HCT116 (cell line): Measurements from ENCODE around the gene SLC25A10. TPM values are rescaled to one million over a fixed set of nuclear protein-coding genes. Genes with fewer than 3 reads are reported as not detected.

Source experiments
- ATAC-seq: fragments of 200-7000 bp; cut with Tn5 transposase; 2 replicates; pipeline ENCODE4 v1.9.1; 2020; ENCODE audit warnings: mild to moderate bottlenecking, moderate library complexity
- BruUV-seq: library from RNA; stranded (reverse); fragments of 400-500 nt; replicated peaks from 2 replicates; lab custom pipeline; 2021; lab: Mats Ljungman, UMichigan
- CTCF ChIA-PET: fragments of 300-600 bp; sonication (Branson Sonifier 250); formaldehyde crosslinking; loops from one replicate; lab custom pipeline; 2021; ENCODE audit warnings: antibody characterized with exemption; lab: Charles Lee
- POLR2A ChIA-PET: fragments of 300-600, 350-600 bp; sonication (Branson Sonifier 250); formaldehyde crosslinking; loops from one replicate; lab custom pipeline; 2021; ENCODE audit warnings: antibody characterized with exemption; lab: Charles Lee
- RAD21 ChIA-PET, 2 experiments: fragments of 300-600 bp; sonication (Branson Sonifier 250); formaldehyde crosslinking; loops; one replicate each; lab custom pipeline; 2023; ENCODE audit warnings: low total read pairs in 2 of 2; ENCODE audit not compliant: uncharacterized antibody in 2 of 2, unreplicated experiment in 2 of 2, low non-redundant PET in 1 of 2; lab: Charles Lee
- DNase-seq: peaks from one replicate; pipeline ENCODE4 v3.0.0-alpha.2; 2010; ENCODE audit warnings: low read depth, low spot score
- H2AFZ ChIP-seq: fragments of 200-600 bp; shearing (Covaris generic), sonication (generic); 2 replicates; pipeline ENCODE4 v1.6.1; 2017; ENCODE audit warnings: low read depth, mixed run types, mixed read lengths, antibody characterized with exemption, low read length; ENCODE audit not compliant: poor library complexity, severe bottlenecking
- H3K27ac ChIP-seq: 2 replicates; pipeline ENCODE4 v1.5.1; 2012; ENCODE audit warnings: low read depth, low read length
- H3K27me3 ChIP-seq: fragments of 200-600 bp; sonication (generic); 2 replicates; pipeline ENCODE4 v1.6.1; 2016; ENCODE audit warnings: mixed run types, low read length, mixed read lengths; ENCODE audit not compliant: insufficient read depth
- H3K36me3 ChIP-seq, 2 experiments: fragments of 200-500 bp in 1 of 2; fragments of 200-600 bp in 1 of 2; sonication (Bioruptor generic) in 1 of 2; sonication (generic) in 1 of 2; 2 replicates each; pipeline versions ENCODE4 v1.5.1 to v1.6.1; 2014 to 2016; ENCODE audit warnings: low read length in 2 of 2, inconsistent platforms in 1 of 2, mixed read lengths in 1 of 2, mixed run types in 1 of 2; ENCODE audit not compliant: insufficient read depth in 2 of 2, control insufficient read depth in 1 of 2
- H3K4me1 ChIP-seq, 2 experiments: fragments of 200-600 bp in 1 of 2; sonication (generic) in 1 of 2; 2 replicates each; pipeline versions ENCODE4 v1.5.1 to v1.6.1; 2012 to 2017; ENCODE audit warnings: low read length in 2 of 2, inconsistent platforms in 1 of 2, mild to moderate bottlenecking in 1 of 2, mixed read lengths in 1 of 2, mixed run types in 1 of 2, moderate library complexity in 1 of 2; ENCODE audit not compliant: insufficient read depth in 2 of 2, control insufficient read depth in 1 of 2
- H3K4me2 ChIP-seq: fragments of 200-600 bp; sonication (generic); 2 replicates; pipeline ENCODE4 v1.6.1; 2017; ENCODE audit warnings: mixed run types, low read length, mixed read lengths
- H3K4me3 ChIP-seq, 2 experiments: fragments of 200-600 bp in 1 of 2; sonication (generic) in 1 of 2; replicated peaks in 1 of 2; 2 replicates each; pipeline ENCODE4 v1.5.1; 2011 to 2016; ENCODE audit warnings: low read length in 2 of 2, control low read depth in 1 of 2, low read depth in 1 of 2, mild to moderate bottlenecking in 1 of 2, mixed read lengths in 1 of 2, mixed run types in 1 of 2
- H3K79me2 ChIP-seq: fragments of 200-600 bp; sonication (generic); 2 replicates; pipeline ENCODE4 v1.6.1; 2017; ENCODE audit warnings: mild to moderate bottlenecking, mixed run types, low read length, moderate library complexity, mixed read lengths; ENCODE audit not compliant: insufficient read depth
- H3K9ac ChIP-seq: fragments of 200-600 bp; sonication (generic); 2 replicates; pipeline ENCODE4 v1.6.1; 2016; ENCODE audit warnings: low read length, mixed read lengths
- H3K9me2 ChIP-seq: fragments of 200-600 bp; sonication (generic), shearing (Covaris generic); 2 replicates; pipeline ENCODE4 v1.6.1; 2017; ENCODE audit warnings: mixed run types, mild to moderate bottlenecking, moderate library complexity; ENCODE audit not compliant: insufficient read depth
- H3K9me3 ChIP-seq, 2 experiments: fragments of 200-500 bp in 1 of 2; fragments of 200-600 bp in 1 of 2; sonication (Bioruptor generic) in 1 of 2; sonication (generic) in 1 of 2; 2 replicates each; pipeline ENCODE4 v1.6.1; 2014 to 2017; ENCODE audit warnings: low read length in 2 of 2, mixed read lengths in 2 of 2, inconsistent platforms in 1 of 2, low read depth in 1 of 2, mild to moderate bottlenecking in 1 of 2, mixed run types in 1 of 2, moderate library complexity in 1 of 2; ENCODE audit not compliant: control insufficient read depth in 1 of 2, insufficient read depth in 1 of 2
- H4K20me1 ChIP-seq: fragments of 200-600 bp; sonication (generic), shearing (Covaris generic); 2 replicates; pipeline ENCODE4 v1.6.1; 2017; ENCODE audit warnings: mixed run types, mild to moderate bottlenecking, moderate library complexity; ENCODE audit not compliant: insufficient read depth
- CBX3 ChIP-seq: IDR thresholded peaks from 2 replicates; pipeline ENCODE4 v1.6.1; 2012; ENCODE audit warnings: low read depth
- EGR1 ChIP-seq: IDR thresholded peaks from 2 replicates; pipeline ENCODE4 v1.6.1; 2012; ENCODE audit warnings: low read depth
- ELF1 ChIP-seq: IDR thresholded peaks from 2 replicates; pipeline ENCODE4 v1.6.1; 2012; ENCODE audit warnings: low read depth, borderline replicate concordance
- EZH2phosphoT487 ChIP-seq: fragments of 200-600 bp; IDR thresholded peaks from 2 replicates; pipeline ENCODE4 v1.6.1; 2018; ENCODE audit warnings: antibody characterized with exemption, borderline replicate concordance
- FOSL1 ChIP-seq: IDR thresholded peaks from 2 replicates; pipeline ENCODE4 v1.6.1; 2012; ENCODE audit warnings: low read depth
- JUND ChIP-seq: IDR thresholded peaks from 2 replicates; pipeline ENCODE4 v1.6.1; 2012
- POLR2A ChIP-seq: IDR thresholded peaks from 2 replicates; pipeline ENCODE4 v1.7.0; 2011; ENCODE audit warnings: borderline replicate concordance; ENCODE audit not compliant: insufficient read depth, insufficient read length; ENCODE audit errors: extremely low read depth
- POLR2AphosphoS5 ChIP-seq: IDR thresholded peaks from 2 replicates; pipeline ENCODE4 v1.6.1; 2011; ENCODE audit warnings: mild to moderate bottlenecking, low read depth, low read length, moderate library complexity
- SIN3A ChIP-seq: IDR thresholded peaks from 2 replicates; pipeline ENCODE4 v1.6.1; 2012; ENCODE audit warnings: low read depth
- SP1 ChIP-seq: IDR thresholded peaks from 2 replicates; pipeline ENCODE4 v1.6.1; 2012; ENCODE audit warnings: low read depth
- SRF ChIP-seq: IDR thresholded peaks from 2 replicates; pipeline ENCODE4 v1.6.1; 2012; ENCODE audit warnings: low read depth
- ZFX ChIP-seq: fragments of 450-650 bp; IDR thresholded peaks from 2 replicates; pipeline ENCODE4 v1.6.1; 2017
- intact Hi-C: fragments of 100-400 bp; cut with micrococcal nuclease; formaldehyde crosslinking; loops from 2 replicates; pipeline ENCODE4 v1.10.0; 2022
- total RNA-seq: library from RNA; stranded (reverse); gene quantifications from one replicate; pipeline ENCODE4 v1.2.1, GENCODE V29; 2021; ENCODE audit not compliant: unreplicated experiment
- TF ChIP-seq, protein P1 (sequence below): IDR thresholded peaks from 2 replicates; pipeline ENCODE4 v1.6.1; 2012
- TF ChIP-seq, protein P2 (sequence below): IDR thresholded peaks from 2 replicates; pipeline ENCODE4 v1.6.1; 2011; ENCODE audit warnings: mild to moderate bottlenecking, low read length, moderate library complexity; ENCODE audit not compliant: insufficient replicate concordance; ENCODE audit errors: extremely low read depth
- TF ChIP-seq, protein P3 (sequence below): IDR thresholded peaks from 2 replicates; pipeline ENCODE4 v1.6.1; 2012
- TF ChIP-seq, protein P4 (sequence below), 3 experiments: fragments of 200-600 bp in 1 of 3; sonication (generic) in 1 of 3; IDR thresholded peaks in 2 of 3; conservative IDR thresholded peaks in 1 of 3; 2 replicates each; pipeline ENCODE4 v1.5.1; 2012 to 2017; ENCODE audit warnings: low read depth in 2 of 3, low read length in 2 of 3, antibody characterized with exemption in 1 of 3, borderline replicate concordance in 1 of 3, control low read depth in 1 of 3, mild to moderate bottlenecking in 1 of 3, mixed read lengths in 1 of 3, mixed run types in 1 of 3, moderate library complexity in 1 of 3; ENCODE audit not compliant: insufficient read depth in 1 of 3
- TF ChIP-seq, protein P5 (sequence below): IDR thresholded peaks from 2 replicates; pipeline ENCODE4 v1.6.1; 2012; ENCODE audit warnings: low read depth

SLC25A10 gene
- total RNA-seq, 1 experiment from 2014 or later = 70.8 TPM

DNA sequence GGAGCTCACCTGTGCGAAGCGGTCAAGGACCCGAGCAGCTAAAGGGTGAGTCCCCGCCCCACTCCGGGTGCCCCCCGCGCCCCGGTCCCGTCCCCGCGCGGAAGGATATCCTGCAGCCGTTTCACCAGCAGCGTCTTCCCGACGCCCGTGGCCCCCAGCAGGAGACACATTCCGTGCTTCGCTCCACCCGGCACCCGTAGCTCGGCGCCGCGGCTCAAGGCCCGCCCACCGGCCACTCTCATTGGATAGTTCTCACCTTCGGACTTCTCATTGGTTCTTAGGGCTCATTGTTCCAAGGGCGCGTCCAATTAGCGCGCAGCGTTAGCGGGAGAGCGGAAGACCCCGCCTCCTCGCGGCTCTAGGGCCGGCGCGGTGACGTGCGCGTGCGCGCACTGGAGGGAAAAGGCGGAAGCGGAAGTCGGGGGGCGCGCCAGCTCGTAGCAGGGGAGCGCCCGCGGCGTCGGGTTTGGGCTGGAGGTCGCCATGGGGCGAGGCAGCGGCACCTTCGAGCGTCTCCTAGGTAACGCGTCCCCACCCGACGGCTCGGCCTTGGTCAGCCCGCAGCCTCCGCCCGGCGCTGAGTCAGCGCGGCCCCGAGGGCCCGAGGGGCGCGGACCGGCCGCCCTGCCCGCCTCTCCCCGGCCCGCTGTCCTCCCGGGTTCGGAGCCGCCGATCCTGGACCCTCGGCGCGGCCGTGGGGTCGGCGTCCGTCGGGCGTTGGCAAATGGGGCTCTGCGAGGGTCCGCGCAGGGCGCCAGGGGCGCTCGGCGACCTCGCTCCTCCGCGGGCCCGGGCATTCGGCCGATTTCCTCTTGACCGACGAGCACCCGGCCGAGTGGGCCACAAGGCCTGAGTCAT, 28.3 kb upstream of the SLC25A10 start, which contains the start of the genes ARL16 and HGS:
ARL16 (minus strand) TSS at position 214 of the 858 bp plus-strand sequence; CDS start at position 170, 44 bp downstream.
HGS (plus strand) TSS at position 428 of the 858 bp plus-strand sequence; CDS start at position 484, 56 bp downstream.
- ATAC-seq (peak; percentile 95), DNase-seq (peak; percentile 100)
- Histone ChIP-seq H3K36me3 (peaks cover 18 to 40% of the 10 kb centered on the region in 2 experiments), H3K27ac (peak within 1 kb of the TSS; percentile 92), H3K4me1 (peaks cover 18 to 23% of the 10 kb centered on the region in 2 experiments), H3K9ac (peak within 1 kb of the TSS; percentile 85), H2AFZ (no peak within 1 kb of the TSS), H3K9me3 (no peaks in the 10 kb centered on the region), H3K27me3 (no peaks in the 10 kb centered on the region), H3K9me2 (no peaks in the 10 kb centered on the region), H4K20me1 (peaks cover 6% of the 10 kb centered on the region; the same call in 1 of the 2 replicates), H3K79me2 (peaks cover 73% of the 10 kb centered on the region), H3K4me3 (peak within 1 kb of the TSS; percentile 86 to 99), H3K4me2 (peak within 1 kb of the TSS; percentile 100)
- ChIA-PET POLR2A (interaction anchor here (0.6 to 4.4 kb wide), 13 partner anchors 8 to 171 kb away, joined by 3 to 33 read pairs (median 5); partner anchors contain the start of genes ACTG1, CCDC137, MRPL12 and OXLD1), CTCF (interaction anchor here (1.2 kb wide), 1 partner anchor 9 kb away, joined by 8 read pairs; no protein-coding TSS in a partner anchor), RAD21 (interaction anchor here (0.7 to 1.2 kb wide), 5 partner anchors 8 to 157 kb away, joined by 4 to 5 read pairs (median 4); partner anchors contain the start of genes CCDC137 (in 1 of the 2), MRPL12 (in 1 of the 2) and OXLD1 (in 1 of the 2))
- intact Hi-C loops = loop anchor here (1.0 to 2.0 kb wide), 2 partner anchors 17 to 19 kb away; partner anchors contain the start of gene MRPL12
- BruUV-seq = no TSS peak
- TF ChIP-seq, protein P1, sequence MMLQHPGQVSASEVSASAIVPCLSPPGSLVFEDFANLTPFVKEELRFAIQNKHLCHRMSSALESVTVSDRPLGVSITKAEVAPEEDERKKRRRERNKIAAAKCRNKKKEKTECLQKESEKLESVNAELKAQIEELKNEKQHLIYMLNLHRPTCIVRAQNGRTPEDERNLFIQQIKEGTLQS = no peak
- TF ChIP-seq SP1 = peak; percentile 99
- TF ChIP-seq POLR2A = peak; percentile 66
- no peak for TF ChIP-seq CBX3
- TF ChIP-seq SRF = no peak
- no peak for TF ChIP-seq JUND
- peak; percentile 94; the same call in 1 of the 2 replicates for TF ChIP-seq SIN3A
- TF ChIP-seq ZFX = peak; percentile 90; the same call in 1 of the 2 replicates
- TF ChIP-seq EZH2phosphoT487 = no peak
- TF ChIP-seq FOSL1 = no peak
- TF ChIP-seq EGR1 = no peak; the same call in 1 of the 2 replicates
- TF ChIP-seq POLR2AphosphoS5 = peak; percentile 82
- TF ChIP-seq, protein P2, sequence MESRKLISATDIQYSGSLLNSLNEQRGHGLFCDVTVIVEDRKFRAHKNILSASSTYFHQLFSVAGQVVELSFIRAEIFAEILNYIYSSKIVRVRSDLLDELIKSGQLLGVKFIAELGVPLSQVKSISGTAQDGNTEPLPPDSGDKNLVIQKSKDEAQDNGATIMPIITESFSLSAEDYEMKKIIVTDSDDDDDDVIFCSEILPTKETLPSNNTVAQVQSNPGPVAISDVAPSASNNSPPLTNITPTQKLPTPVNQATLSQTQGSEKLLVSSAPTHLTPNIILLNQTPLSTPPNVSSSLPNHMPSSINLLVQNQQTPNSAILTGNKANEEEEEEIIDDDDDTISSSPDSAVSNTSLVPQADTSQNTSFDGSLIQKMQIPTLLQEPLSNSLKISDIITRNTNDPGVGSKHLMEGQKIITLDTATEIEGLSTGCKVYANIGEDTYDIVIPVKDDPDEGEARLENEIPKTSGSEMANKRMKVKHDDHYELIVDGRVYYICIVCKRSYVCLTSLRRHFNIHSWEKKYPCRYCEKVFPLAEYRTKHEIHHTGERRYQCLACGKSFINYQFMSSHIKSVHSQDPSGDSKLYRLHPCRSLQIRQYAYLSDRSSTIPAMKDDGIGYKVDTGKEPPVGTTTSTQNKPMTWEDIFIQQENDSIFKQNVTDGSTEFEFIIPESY = no peak
- TF ChIP-seq ELF1 = no peak; the same call in 1 of the 2 replicates
- TF ChIP-seq, protein P3, sequence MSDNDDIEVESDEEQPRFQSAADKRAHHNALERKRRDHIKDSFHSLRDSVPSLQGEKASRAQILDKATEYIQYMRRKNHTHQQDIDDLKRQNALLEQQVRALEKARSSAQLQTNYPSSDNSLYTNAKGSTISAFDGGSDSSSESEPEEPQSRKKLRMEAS = peak; percentile 83
- TF ChIP-seq, protein P4, sequence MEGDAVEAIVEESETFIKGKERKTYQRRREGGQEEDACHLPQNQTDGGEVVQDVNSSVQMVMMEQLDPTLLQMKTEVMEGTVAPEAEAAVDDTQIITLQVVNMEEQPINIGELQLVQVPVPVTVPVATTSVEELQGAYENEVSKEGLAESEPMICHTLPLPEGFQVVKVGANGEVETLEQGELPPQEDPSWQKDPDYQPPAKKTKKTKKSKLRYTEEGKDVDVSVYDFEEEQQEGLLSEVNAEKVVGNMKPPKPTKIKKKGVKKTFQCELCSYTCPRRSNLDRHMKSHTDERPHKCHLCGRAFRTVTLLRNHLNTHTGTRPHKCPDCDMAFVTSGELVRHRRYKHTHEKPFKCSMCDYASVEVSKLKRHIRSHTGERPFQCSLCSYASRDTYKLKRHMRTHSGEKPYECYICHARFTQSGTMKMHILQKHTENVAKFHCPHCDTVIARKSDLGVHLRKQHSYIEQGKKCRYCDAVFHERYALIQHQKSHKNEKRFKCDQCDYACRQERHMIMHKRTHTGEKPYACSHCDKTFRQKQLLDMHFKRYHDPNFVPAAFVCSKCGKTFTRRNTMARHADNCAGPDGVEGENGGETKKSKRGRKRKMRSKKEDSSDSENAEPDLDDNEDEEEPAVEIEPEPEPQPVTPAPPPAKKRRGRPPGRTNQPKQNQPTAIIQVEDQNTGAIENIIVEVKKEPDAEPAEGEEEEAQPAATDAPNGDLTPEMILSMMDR (IDR thresholded peaks at IDR 0.05 in 2 of 3, conservative IDR thresholded peaks at IDR 0.05 in 1 of 3; ENCODE audit: borderline replicate concordance in 1 of 3, insufficient read depth in 1 of 3, low read depth in 2 of 3, low read length in 2 of 3) = no peak
- TF ChIP-seq, protein P5, sequence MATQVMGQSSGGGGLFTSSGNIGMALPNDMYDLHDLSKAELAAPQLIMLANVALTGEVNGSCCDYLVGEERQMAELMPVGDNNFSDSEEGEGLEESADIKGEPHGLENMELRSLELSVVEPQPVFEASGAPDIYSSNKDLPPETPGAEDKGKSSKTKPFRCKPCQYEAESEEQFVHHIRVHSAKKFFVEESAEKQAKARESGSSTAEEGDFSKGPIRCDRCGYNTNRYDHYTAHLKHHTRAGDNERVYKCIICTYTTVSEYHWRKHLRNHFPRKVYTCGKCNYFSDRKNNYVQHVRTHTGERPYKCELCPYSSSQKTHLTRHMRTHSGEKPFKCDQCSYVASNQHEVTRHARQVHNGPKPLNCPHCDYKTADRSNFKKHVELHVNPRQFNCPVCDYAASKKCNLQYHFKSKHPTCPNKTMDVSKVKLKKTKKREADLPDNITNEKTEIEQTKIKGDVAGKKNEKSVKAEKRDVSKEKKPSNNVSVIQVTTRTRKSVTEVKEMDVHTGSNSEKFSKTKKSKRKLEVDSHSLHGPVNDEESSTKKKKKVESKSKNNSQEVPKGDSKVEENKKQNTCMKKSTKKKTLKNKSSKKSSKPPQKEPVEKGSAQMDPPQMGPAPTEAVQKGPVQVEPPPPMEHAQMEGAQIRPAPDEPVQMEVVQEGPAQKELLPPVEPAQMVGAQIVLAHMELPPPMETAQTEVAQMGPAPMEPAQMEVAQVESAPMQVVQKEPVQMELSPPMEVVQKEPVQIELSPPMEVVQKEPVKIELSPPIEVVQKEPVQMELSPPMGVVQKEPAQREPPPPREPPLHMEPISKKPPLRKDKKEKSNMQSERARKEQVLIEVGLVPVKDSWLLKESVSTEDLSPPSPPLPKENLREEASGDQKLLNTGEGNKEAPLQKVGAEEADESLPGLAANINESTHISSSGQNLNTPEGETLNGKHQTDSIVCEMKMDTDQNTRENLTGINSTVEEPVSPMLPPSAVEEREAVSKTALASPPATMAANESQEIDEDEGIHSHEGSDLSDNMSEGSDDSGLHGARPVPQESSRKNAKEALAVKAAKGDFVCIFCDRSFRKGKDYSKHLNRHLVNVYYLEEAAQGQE = no peak
